ENCODE results near the gene COX7A2L.
"Not testable (repeated sequence)": the region's sequence is repeated elsewhere in the genome, so short reads cannot be mapped to it uniquely, and the experiment has no call there.

The COX7A2L gene

GRCh38 chr2:42337356-42337820 is 23.6 kb downstream of the COX7A2L start:
- H3K4me3 ChIP-seq (ENCODE audit: low read length) = no peak overlapping the region
- DNase-seq (ENCODE audit: low read depth) = no peak
- TF ChIP-seq CTCF (conservative IDR thresholded peaks at IDR 0.05; ENCODE audit: low read depth, low read length) = peak; percentile 30

- DNase-seq (ENCODE audit: low read depth) = peak; percentile 87
- no peak for TF ChIP-seq CTCF (conservative IDR thresholded peaks at IDR 0.05; ENCODE audit: low read depth, low read length)
- H3K4me3 ChIP-seq (ENCODE audit: low read length) = no peak overlapping the region
These were observed 24.6 kb downstream of the COX7A2L start for GRCh38 chr2:42336361-42336965.

GRCh38 chr2:42335514-42336104 is 25.4 kb downstream of the COX7A2L start:
- TF ChIP-seq CTCF (conservative IDR thresholded peaks at IDR 0.05; ENCODE audit: low read depth, low read length) = no peak

GRCh38 chr2:42334865-42335264 is 26.2 kb downstream of the COX7A2L start:
- not testable (repeated sequence) for H3K4me3 ChIP-seq (ENCODE audit: low read length); DNase-seq (ENCODE audit: low read depth)

More at GRCh38 chr2:42335514-42336104, 25.4 kb downstream of the COX7A2L start:
- DNase-seq (ENCODE audit: low read depth) = no peak
- H3K4me3 ChIP-seq (ENCODE audit: low read length) = no peak overlapping the region

GRCh38 chr2:42334220-42334619 is 26.8 kb downstream of the COX7A2L start:
- no peak for DNase-seq (ENCODE audit: low read depth)
- H3K4me3 ChIP-seq (ENCODE audit: low read length) = no peak overlapping the region
- TF ChIP-seq CTCF (conservative IDR thresholded peaks at IDR 0.05; ENCODE audit: low read depth, low read length) = no peak

- DNase-seq (ENCODE audit: low read depth) = no peak
- no peak overlapping the region for H3K4me3 ChIP-seq (ENCODE audit: low read length)
- no peak for TF ChIP-seq CTCF (conservative IDR thresholded peaks at IDR 0.05; ENCODE audit: low read depth, low read length)
These were observed 27.4 kb downstream of the COX7A2L start for GRCh38 chr2:42333579-42333978.

- no peak for TF ChIP-seq CTCF (conservative IDR thresholded peaks at IDR 0.05; ENCODE audit: low read depth, low read length)
- no peak overlapping the region for H3K4me3 ChIP-seq (ENCODE audit: low read length)
- DNase-seq (ENCODE audit: low read depth) = no peak
These were observed 28.4 kb downstream of the COX7A2L start for GRCh38 chr2:42332575-42332974.

All from retinal pigment epithelial cell (primary cell).